Kidney (tissue), 14 donors: ENCODE data around the gene FGF12. TPM values are rescaled to one million over a fixed set of nuclear protein-coding genes. Genes with fewer than 3 reads are reported as not detected.

Experiments used
- DNase-seq, 5 donors: peaks; one replicate each; pipeline ENCODE4 v3.0.0-alpha.2; 2013 to 2020
- FAIRE-seq: peaks from 2 replicates; lab custom pipeline; 2012; peaks lifted over from hg19 to GRCh38; lab: Jason Lieb, UNC
- H3K27ac ChIP-seq, 2 donors: one replicate each; pipeline ENCODE4 v1.7.0; 2013; ENCODE audit warnings: low read depth in 2 of 2, low read length in 2 of 2, inconsistent platforms in 1 of 2
- H3K27me3 ChIP-seq: one replicate; pipeline ENCODE4 v1.7.1; 2013; ENCODE audit warnings: low read length, inconsistent platforms; ENCODE audit not compliant: control insufficient read depth, insufficient read depth
- H3K36me3 ChIP-seq, 3 donors: one replicate each; pipeline versions ENCODE4 v1.7.0 to v1.7.1; 2013; ENCODE audit warnings: low read length in 3 of 3, control low read depth in 1 of 3, inconsistent platforms in 1 of 3; ENCODE audit not compliant: insufficient read depth in 3 of 3, control insufficient read depth in 2 of 3
- H3K4me1 ChIP-seq, 3 donors: one replicate each; pipeline versions ENCODE4 v1.7.0 to v1.7.1; 2013; ENCODE audit warnings: low read length in 3 of 3, inconsistent platforms in 1 of 3, low read depth in 1 of 3; ENCODE audit not compliant: control insufficient read depth in 2 of 3, insufficient read depth in 2 of 3
- H3K4me3 ChIP-seq, 3 donors: one replicate each; pipeline versions ENCODE4 v1.7.0 to v1.8.1; 2013; ENCODE audit warnings: low read length in 3 of 3, control low read depth in 1 of 3, inconsistent platforms in 1 of 3
- H3K9ac ChIP-seq, 3 donors: one replicate each; pipeline versions ENCODE4 v1.7.0 to v1.7.1; 2013; ENCODE audit warnings: low read length in 3 of 3, control low read depth in 1 of 3, inconsistent platforms in 1 of 3
- H3K9me3 ChIP-seq, 3 donors: one replicate each; pipeline versions ENCODE4 v1.7.0 to v1.7.1; 2013; ENCODE audit warnings: low read length in 3 of 3, control low read depth in 1 of 3, inconsistent platforms in 1 of 3; ENCODE audit not compliant: control insufficient read depth in 2 of 3, insufficient read depth in 1 of 3
- intact Hi-C: fragments of 100-400 bp; cut with DNase I; formaldehyde crosslinking; loops from one replicate; pipeline ENCODE4 v1.11.1; 2022
- polyA plus RNA-seq: library from polyadenylated mRNA; stranded (reverse); fragments of 350-450 nt; fragmentation: Illumina TruSeq; extraction: RNeasy Lipid Tissue Mini Kit (QIAGEN cat#74804); gene quantifications from one replicate; pipeline ENCODE4 v1.2.3, GENCODE V29; 2014; ENCODE audit warnings: low read depth, low replicate concordance; ENCODE audit not compliant: insufficient read depth
- total RNA-seq: library from RNA; stranded (reverse); fragmentation: NEBNext Ultra II Directional; extraction: Animal tissue kit (Norgen Biotek cat#: 25700); gene quantifications from one replicate; pipeline ENCODE4 v1.2.1, GENCODE V29; 2021
- TF ChIP-seq, protein P1 (sequence below): IDR thresholded peaks from 3 replicates; pipeline ENCODE4 v1.5.1; 2012; ENCODE audit warnings: mild to moderate bottlenecking, moderate library complexity, borderline replicate concordance; ENCODE audit not compliant: insufficient read depth; ENCODE audit errors: extremely low read depth
- donor health status: control.
- donor health status: control.
- donor health status: control.
- donor health status: control.
- donor health status: control.
- donor health status: DM: yes; HTN: yes; CAD: no.
- donor health status: Normal renal cell carcinoma (clear cell type).

Gene FGF12
- total and polyA plus RNA-seq, 2 donors from 2014 or later = 1.8 to 3.7 TPM

DNA sequence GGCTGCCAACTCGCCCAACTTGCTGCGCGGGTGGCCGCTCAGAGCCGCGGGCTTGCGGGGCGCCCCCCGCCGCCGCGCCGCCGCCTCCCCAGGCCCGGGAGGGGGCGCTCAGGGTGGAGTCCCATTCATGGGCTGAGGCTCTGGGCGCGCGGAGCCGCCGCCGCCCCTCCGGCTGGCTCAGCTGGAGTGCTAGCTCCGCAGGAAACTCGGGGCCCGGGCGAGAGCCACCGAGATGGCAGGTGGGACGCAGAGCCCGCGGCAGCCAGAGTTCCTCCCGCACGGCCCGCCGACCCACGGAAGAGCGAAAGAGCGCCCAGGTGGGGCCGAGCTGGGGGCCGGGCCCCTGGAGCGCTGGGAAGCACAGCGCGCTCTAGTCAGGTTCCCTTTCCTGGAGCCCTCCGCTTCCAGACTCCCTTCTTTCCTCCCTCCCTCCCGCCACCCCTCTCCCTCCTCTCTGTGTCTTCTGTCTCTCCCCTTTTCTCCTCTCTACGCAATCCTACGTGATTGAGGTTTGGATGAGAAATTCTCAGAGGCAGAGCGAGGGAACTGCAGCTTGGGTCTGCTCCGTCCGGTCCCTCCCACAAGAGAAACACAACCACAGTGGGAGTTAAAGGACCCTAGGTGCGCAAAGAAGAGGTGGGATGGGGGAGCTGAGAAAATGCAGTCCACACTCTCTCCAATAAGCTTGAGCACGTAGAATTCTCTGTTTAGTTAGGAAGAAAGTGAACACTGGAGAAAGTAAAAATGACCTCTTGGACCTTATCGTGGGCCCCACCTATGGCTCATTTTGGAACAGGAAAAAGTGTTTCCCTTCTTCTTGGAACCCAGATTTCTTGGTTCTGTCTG is 317.3 kb downstream of the FGF12 start:
- TF ChIP-seq, protein P1, sequence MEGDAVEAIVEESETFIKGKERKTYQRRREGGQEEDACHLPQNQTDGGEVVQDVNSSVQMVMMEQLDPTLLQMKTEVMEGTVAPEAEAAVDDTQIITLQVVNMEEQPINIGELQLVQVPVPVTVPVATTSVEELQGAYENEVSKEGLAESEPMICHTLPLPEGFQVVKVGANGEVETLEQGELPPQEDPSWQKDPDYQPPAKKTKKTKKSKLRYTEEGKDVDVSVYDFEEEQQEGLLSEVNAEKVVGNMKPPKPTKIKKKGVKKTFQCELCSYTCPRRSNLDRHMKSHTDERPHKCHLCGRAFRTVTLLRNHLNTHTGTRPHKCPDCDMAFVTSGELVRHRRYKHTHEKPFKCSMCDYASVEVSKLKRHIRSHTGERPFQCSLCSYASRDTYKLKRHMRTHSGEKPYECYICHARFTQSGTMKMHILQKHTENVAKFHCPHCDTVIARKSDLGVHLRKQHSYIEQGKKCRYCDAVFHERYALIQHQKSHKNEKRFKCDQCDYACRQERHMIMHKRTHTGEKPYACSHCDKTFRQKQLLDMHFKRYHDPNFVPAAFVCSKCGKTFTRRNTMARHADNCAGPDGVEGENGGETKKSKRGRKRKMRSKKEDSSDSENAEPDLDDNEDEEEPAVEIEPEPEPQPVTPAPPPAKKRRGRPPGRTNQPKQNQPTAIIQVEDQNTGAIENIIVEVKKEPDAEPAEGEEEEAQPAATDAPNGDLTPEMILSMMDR = no peak
- Histone ChIP-seq H3K27me3 (no peaks in the 10 kb centered on the region), H3K36me3 (no peaks in the 10 kb centered on the region), H3K27ac (no peak overlapping the region), H3K4me3 (peak overlapping the region; percentile 34 to 52 (median 49)), H3K9me3 (no peaks in the 10 kb centered on the region), H3K9ac (no peak overlapping the region), H3K4me1 (peaks cover 0 to 3% (median 0%) of the 10 kb centered on the region in 3 donors)
- intact Hi-C loops = no loop called here
- DNase-seq (peak; percentile 39 to 78 (median 66)), FAIRE-seq (no peak)

DNA sequence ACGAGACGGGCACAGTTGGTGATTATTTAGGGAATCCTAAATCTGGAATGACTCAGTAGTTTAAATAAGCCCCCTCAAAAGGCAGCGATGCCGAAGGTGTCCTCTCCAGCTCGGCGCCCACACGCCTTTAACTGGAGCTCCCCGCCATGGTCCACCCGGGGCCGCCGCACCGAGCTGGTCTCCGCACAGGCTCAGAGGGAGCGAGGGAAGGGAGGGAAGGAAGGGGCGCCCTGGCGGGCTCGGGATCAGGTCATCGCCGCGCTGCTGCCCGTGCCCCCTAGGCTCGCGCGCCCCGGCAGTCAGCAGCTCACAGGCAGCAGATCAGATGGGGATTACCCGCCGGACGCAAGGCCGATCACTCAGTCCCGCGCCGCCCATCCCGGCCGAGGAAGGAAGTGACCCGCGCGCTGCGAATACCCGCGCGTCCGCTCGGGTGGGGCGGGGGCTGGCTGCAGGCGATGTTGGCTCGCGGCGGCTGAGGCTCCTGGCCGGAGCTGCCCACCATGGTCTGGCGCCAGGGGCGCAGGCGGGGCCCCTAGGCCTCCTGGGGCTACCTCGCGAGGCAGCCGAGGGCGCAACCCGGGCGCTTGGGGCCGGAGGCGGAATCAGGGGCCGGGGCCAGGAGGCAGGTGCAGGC is 318.0 kb downstream of the FGF12 start:
- Histone ChIP-seq H3K9ac (peak overlapping the region in 1 of 3 donors; percentile 34), H3K27me3 (no peaks in the 10 kb centered on the region), H3K4me3 (peak overlapping the region; percentile 36 to 56 (median 52)), H3K9me3 (no peaks in the 10 kb centered on the region), H3K4me1 (peaks cover 0 to 3% (median 0%) of the 10 kb centered on the region in 3 donors), H3K27ac (no peak overlapping the region), H3K36me3 (no peaks in the 10 kb centered on the region)
- DNase-seq (peak; percentile 59 to 83 (median 71)), FAIRE-seq (no peak)
- intact Hi-C loops = no loop called here
- TF ChIP-seq, protein P1 = no peak

DNA sequence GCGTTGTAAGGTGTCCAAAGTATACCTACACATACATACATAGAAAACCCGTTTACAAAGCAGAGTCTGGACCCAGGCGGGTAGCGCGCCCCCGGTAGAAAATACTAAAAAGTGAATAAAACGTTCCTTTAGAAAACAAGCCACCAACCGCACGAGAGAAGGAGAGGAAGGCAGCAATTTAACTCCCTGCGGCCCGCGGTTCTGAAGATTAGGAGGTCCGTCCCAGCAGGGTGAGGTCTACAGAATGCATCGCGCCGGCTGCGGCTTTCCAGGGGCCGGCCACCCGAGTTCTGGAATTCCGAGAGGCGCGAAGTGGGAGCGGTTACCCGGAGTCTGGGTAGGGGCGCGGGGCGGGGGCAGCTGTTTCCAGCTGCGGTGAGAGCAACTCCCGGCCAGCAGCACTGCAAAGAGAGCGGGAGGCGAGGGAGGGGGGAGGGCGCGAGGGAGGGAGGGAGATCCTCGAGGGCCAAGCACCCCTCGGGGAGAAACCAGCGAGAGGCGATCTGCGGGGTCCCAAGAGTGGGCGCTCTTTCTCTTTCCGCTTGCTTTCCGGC is 318.6 kb downstream of the FGF12 start:
- DNase-seq (peak in 4 of 5 donors; percentile 61 to 79 (median 64)), FAIRE-seq (no peak)
- Histone ChIP-seq H3K4me3 (peak overlapping the region; percentile 42 to 56 (median 52)), H3K27me3 (no peaks in the 10 kb centered on the region), H3K36me3 (no peaks in the 10 kb centered on the region), H3K27ac (no peak overlapping the region), H3K4me1 (peaks cover 0 to 3% (median 0%) of the 10 kb centered on the region in 3 donors), H3K9ac (peak overlapping the region in 1 of 3 donors; percentile 34), H3K9me3 (no peaks in the 10 kb centered on the region)
- intact Hi-C loops = no loop called here
- TF ChIP-seq, protein P1 = no peak
